Activated CD8-positive, alpha-beta memory T cell treated with anti-CD3 and anti-CD28 coated beads, Interleukin-2, amount 50 U/mL, for 24 hours (primary cell): ENCODE results near the gene PARP3.

Source experiments
- DNase-seq: peaks from one replicate; pipeline ENCODE4 v3.0.0-alpha.2; 2020; ENCODE audit errors: extremely low read depth

Gene PARP3

GRCh38 chr3:51948016-51948580, 5.9 kb downstream of the PARP3 start:
- DNase-seq, result no peak

GRCh38 chr3:51949121-51949520, 7.0 kb downstream of the PARP3 start:
- DNase-seq, result no peak

GRCh38 chr3:51950899-51951298, 8.7 kb downstream of the PARP3 start:
- DNase-seq, result no peak

- DNase-seq, result no peak
These were observed 11.3 kb downstream of the PARP3 start for GRCh38 chr3:51953445-51953844.

- no peak for DNase-seq
These were observed 11.9 kb downstream of the PARP3 start for GRCh38 chr3:51954105-51954504.

- no peak for DNase-seq
These were observed 12.6 kb downstream of the PARP3 start for GRCh38 chr3:51954713-51955112.

GRCh38 chr3:51955175-51955892, 13.2 kb downstream of the PARP3 start, which contains the start of gene GPR62:
GPR62 (plus strand) TSS chr3:51955381; CDS start chr3:51955653, 272 bp downstream.
- no peak for DNase-seq

GRCh38 chr3:51955893-51956770, 14.0 kb downstream of the PARP3 start:
- no peak for DNase-seq

- no peak for DNase-seq
These were observed 15.5 kb downstream of the PARP3 start for GRCh38 chr3:51957520-51958205.

- DNase-seq, result no peak
These were observed 16.7 kb downstream of the PARP3 start for GRCh38 chr3:51958603-51959521.

- DNase-seq, result no peak
These were observed 17.5 kb downstream of the PARP3 start for GRCh38 chr3:51959651-51960050.

- no peak for DNase-seq
These were observed 18.2 kb downstream of the PARP3 start for GRCh38 chr3:51960386-51960785.

- DNase-seq, result no peak
These were observed 18.8 kb downstream of the PARP3 start for GRCh38 chr3:51961011-51961410.

GRCh38 chr3:51961602-51962569, 19.7 kb downstream of the PARP3 start:
- DNase-seq, result no peak

GRCh38 chr3:51962854-51963530, 20.8 kb downstream of the PARP3 start:
- DNase-seq, result no peak

GRCh38 chr3:51963951-51964451, 21.8 kb downstream of the PARP3 start:
- no peak for DNase-seq

- no peak for DNase-seq
These were observed 22.4 kb downstream of the PARP3 start for GRCh38 chr3:51964521-51964920.

GRCh38 chr3:51966016-51966415, 23.9 kb downstream of the PARP3 start:
- DNase-seq, result no peak

- DNase-seq, result no peak
These were observed 24.3 kb downstream of the PARP3 start for GRCh38 chr3:51966486-51966885.
